HG02642 (cell line): ENCODE data around the gene SLC35A5.
A peak's percentile ranks its signal among the peaks of the same experiment; 100 is the strongest.

Source experiments
- ATAC-seq: cut with Tn5 transposase; IDR thresholded peaks from one replicate; pipeline ENCODE4 v1.9.1; 2021; ENCODE audit warnings: mild to moderate bottlenecking; ENCODE audit not compliant: unreplicated experiment, poor library complexity

The SLC35A5 gene

DNA sequence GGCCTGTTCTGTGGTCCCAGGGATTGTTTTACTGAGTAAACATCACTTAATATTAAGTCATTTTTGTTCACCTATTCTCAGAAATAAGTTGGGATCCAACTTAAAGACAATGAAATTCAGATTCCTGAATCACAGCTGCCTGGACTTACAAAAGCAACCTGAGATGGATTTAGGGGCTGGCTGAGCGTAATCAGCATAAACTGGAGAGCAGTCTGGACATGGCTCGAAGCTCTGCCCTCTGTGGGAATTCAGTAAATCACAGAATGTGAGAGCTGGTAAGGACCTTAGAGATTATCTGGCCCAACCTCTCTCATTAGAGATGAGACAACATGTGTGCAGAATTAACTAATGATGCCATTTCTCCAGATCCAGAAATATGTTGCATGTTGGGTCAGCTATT is 55.4 kb downstream of the SLC35A5 start:
- ATAC-seq = no peak

GRCh38 chr3:112619295-112619694 is 57.5 kb downstream of the SLC35A5 start:
- ATAC-seq = peak; percentile 66

DNA sequence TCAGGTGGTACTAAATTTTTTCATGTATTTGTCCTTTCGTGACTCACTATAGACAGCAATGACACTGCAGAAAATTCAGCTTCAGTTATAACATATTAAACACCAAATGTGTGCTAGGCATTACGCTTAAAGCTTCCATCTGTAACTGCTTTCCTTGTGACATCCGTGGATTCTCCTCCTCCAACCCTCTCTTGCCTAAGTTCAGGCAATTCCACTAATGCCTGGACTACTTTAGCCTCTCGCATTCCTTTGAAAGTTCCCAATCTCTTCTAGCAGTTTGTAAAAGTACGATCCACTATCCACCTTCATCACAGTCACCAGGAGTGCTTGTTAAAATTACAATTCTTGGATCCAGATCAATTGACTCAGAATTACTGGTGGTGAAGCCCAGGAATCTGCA is 61.4 kb downstream of the SLC35A5 start:
- ATAC-seq = no peak

GRCh38 chr3:112623717-112624116 is 61.9 kb downstream of the SLC35A5 start:
- ATAC-seq = no peak

DNA sequence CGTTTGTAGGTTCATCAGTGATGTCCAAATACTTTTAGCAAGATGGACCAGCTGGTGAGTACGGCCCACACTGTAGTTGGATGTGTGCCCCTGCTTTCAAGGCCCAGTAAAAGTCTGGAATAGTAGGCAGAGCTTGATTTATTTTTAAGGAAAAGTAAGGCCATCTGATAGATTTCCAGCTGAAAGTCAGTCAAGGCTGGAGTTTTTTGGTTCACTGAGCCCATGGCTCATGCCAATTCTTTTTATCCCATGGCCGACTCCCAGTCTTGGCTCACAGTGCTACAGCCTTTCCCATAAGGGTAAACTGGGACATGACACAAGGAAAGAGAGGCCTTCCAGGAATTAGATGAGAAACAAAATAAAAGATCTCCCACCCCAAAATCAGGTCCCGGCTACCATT is 65.6 kb downstream of the SLC35A5 start:
- ATAC-seq = no peak

GRCh38 chr3:112627919-112628466 is 66.1 kb downstream of the SLC35A5 start:
- ATAC-seq = no peak

- no peak for ATAC-seq
Measured at GRCh38 chr3:112629425-112629824, 67.6 kb downstream of the SLC35A5 start.

DNA sequence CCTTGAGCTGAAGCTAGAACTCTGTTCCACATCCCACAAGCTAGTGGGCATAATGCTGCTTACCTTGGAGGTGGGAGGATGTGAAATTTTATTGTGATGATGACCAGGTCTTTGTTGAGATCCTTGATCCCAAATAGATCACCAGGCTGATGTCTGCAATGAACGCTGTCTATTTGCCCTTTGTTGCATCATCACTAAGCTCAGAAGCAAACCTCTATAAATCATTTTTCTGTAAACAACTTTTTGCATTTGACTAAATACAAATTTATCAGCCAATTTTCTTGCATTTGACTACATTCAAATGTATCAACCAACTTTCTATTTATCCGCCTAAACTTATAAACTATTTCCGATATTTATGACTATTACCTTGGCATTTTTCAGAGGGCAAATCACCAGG is 69.4 kb downstream of the SLC35A5 start:
- no peak for ATAC-seq

GRCh38 chr3:112632596-112632995 is 70.8 kb downstream of the SLC35A5 start:
- no peak for ATAC-seq

DNA sequence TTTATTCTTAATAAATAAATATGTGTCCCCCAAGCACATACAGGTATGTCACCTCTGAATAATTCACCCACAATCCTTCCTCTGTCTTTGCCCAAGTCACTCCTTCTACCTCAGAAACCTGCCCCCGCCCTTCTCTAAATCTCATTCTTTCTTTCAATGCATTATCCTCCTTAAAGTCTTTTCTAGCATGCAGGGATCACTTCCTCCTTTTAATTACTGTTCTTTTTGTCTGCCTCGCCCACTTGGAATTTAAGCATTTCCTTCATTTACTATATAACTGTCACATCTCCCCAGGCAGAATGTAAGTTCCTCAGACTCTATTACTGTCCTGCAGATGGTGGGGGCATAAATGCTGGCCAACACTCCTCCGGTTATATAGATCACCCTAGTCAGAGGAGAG is 71.3 kb downstream of the SLC35A5 start:
- no peak for ATAC-seq

GRCh38 chr3:112633757-112634156 is 71.9 kb downstream of the SLC35A5 start:
- no peak for ATAC-seq

GRCh38 chr3:112634786-112635541 is 73.1 kb downstream of the SLC35A5 start:
- ATAC-seq = no peak
